GM19328 (cell line): Measurements from ENCODE around the gene RGS13.

Experiments used
- ATAC-seq: cut with Tn5 transposase; IDR thresholded peaks from one replicate; pipeline ENCODE4 v1.9.1; 2021; ENCODE audit warnings: mild to moderate bottlenecking, moderate library complexity; ENCODE audit not compliant: unreplicated experiment

Gene RGS13, protein sequence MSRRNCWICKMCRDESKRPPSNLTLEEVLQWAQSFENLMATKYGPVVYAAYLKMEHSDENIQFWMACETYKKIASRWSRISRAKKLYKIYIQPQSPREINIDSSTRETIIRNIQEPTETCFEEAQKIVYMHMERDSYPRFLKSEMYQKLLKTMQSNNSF

DNA sequence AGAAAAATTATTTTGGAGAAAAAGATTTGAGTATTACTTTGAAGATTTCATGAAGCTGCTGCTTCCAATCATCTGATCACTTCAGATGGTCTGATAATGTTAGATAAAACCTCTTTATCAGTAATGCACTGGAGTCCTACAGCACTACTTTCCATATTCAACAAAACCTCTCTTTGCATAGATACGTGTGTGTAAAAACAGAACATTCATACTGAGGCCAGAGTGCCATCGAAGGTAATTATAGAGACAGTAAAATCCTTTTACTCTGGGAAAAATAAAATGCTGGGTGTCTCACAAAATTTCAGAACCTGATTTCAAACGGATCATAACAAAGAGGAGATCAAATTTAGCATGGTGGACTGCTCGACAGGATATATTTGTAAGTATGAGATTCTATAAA, at the start of gene RGS13:
RGS13 (plus strand) TSS at position 209 of the 400 bp plus-strand sequence. CDS start 8,188 bp downstream, outside the sequence.
- no peak for ATAC-seq

DNA sequence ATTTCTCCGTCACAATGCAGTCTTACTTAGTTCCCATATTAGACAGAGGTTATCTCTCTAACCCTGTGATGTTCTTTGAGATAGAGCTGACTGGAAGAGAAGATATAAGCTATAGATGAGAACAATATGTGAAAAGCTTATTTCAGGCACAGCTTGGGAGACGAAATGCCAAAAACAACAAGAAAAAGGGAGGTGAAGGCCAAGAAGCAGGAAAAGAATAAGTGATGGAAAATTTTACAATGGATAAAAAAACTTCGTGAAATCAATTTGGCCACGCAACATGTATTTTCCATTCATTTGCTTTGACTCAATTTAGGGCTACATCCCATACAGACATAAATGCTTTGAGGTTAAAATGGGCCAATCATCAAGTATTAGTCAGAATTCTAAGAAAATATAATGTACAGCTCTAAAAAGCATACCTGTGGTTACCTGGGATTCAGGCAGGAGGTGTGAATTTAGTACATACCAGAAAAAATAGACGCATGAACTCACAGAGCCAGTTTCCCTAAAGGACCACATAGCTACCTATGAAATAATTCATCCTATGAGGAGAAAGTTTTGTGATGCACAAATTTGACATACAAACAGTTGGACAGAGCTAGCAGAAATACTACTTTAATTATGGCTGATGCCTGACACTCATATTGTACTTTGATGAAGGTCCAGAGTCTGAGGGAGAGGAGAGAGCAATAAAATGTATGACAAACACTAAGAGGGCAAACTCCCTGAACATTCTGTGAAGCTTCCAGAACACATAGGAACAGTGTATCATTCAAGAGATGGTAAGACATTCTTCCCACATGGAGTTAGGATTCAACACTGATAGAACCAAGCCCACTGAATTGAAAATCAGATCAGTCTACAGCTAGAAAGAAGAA, 48.3 kb upstream of the RGS13 start:
- no peak for ATAC-seq

DNA sequence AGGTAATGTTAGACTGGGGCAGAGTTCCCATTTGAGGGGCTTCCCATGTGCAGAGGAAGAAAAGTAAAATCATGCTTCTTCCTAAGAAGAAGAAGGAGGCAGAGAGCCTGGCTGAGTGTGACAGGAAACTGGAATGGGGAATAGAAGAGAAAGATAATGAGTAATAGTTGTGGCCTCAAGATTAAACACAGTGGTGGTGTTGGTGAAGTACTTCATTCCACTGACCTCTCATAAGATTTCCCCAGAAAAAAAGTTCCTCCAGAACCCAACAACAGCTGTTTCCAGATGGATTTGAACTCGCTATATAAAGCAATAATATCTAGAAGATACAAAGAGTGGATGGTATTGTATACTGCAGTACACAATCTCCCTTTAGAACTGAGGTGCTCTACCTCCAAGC, 47.4 kb upstream of the RGS13 start:
- no peak for ATAC-seq

DNA sequence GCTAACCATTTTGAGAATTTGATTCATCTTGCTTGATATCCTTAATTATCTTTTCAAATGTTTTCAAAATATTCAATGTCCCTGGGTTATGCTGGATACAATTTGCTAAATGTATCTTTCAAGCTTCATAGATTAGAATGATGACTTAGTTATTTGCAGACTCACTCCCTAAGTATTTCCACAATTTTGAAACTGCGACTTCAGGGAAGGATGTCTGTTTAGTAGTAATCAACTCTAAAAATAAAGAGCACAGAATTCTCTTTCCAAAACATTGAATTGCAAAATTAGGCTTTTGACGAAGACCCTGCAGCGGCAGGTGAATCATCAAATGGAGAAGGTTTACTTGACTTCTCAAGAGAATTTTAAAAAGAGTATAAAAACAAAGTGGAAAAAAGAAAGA, 46.1 kb upstream of the RGS13 start:
- ATAC-seq: no peak

DNA sequence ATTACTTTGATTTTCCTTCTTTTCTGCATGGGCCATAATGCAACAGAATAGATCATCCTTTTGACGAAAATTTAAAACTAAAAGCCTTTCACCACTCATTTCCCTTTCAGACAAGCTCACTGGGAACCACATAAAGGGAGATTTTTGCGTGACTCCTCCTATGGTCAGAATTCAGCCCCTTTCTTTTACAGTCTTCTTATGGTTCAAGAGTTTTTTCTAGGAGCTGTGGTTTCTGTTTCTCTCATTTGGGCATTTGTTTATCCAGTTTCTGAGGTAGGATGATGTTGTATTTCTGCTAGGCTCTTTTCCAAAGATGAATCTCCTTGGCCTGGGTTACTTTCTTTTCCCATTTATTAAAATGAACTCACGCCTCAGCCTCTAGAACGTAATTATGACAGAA, 43.4 kb upstream of the RGS13 start:
- ATAC-seq: no peak

DNA sequence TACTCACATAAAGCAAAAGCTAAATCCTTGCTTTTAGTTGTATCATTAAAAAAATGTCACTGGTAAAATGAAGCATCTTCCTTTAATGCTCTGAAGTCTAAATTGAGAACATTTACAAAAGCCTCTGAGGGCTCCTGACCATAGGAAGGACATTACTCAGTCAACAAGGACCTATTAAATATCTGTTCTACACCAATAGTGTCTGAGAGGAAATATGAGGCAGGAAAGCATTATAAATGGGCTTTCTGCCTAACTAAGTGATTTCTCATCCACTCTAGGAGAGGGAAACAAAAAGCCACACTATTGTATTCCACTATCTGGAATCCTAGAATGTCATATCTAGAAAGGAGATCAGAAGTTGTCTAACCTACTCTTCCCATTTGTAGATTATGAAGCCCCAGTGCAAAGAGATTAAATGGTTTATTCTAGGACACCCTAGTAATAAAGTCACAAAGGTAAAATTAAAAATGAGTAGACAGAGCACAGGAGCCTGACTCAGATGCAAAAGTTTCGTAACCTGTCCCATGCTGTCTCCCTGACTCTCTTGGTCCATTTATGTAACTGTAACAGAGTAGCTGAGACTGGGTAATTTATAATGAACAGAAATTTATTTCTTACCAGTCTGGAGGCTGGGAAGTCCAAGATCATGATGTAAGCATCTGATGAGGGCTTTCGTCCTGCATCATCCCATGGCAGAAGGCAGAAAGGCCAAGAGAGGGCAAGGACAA, 42.8 kb upstream of the RGS13 start:
- ATAC-seq: no peak

DNA sequence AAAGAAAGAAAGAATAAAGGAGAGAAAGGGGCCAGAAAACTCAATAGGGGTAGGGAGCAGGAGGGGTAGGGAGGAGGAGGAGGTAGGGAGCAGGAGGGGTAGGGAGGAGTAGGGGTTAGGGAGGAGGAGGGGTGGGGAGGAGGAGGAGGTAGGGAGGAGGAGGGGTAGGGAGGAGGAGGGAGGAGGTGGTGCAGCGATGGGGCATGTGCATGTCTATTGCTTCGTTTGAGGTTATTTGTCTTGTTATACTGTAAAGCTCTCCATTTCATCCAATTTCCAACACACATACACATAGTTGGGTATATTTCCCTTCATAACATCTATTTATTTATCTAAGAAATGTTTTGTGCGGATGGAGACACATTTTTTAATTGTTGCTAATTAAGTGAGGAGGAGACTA, 40.6 kb upstream of the RGS13 start:
- no peak for ATAC-seq

DNA sequence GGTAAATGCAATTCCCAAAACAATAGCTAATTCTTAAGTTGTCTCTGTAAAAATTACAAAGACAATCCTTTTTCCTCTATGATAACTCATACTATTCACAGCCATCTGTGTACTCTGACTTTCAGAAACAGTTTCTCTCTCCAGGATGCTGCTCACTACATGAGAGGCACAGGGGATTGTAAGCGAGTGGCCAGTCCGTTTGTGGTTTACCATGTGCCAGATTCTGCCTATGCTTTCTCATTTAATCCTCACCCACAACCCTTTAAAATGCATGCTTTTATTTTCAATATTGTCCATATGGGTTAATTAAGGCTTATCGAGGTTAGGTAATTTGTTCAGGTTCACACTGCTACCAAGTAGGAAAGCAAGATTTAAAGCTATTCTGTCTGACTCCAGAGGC, 37.4 kb upstream of the RGS13 start:
- no peak for ATAC-seq

DNA sequence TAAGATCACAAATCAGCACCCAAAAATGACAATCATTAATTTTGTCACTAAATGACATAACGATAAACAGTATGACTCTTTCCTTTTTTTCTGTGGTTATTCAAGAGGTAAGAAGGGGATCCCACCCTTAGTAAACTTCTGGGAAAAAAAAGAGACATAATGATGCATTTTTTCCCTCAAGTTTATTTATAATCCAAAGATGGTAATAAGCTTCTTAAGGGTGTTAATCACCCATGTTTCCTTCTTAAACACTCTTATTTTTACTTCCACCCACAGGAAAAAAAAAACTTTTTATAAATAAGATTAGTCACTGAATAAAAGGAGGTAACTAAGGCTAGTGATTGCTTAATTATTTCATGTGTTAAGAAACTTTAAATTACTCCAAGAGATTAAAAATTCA, 35.7 kb upstream of the RGS13 start:
- no peak for ATAC-seq

DNA sequence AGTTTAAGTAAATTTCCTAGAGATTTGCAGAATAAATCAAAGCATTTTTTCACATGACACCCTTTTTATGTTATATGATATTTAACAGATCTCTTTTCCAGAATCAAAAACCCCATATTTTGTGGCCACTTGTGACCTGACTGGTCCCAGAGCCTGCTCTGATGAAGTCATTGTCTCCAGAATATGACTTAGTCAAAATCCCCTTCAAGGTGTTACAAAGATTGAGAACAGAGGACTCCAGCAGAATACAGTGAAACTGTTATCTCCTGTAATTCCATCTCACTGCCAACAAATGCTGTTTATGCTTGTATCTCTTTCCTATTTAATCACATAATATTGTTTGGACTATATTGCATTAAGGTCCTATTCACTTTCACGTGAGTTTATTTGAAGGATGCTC, 34.8 kb upstream of the RGS13 start:
- no peak for ATAC-seq

DNA sequence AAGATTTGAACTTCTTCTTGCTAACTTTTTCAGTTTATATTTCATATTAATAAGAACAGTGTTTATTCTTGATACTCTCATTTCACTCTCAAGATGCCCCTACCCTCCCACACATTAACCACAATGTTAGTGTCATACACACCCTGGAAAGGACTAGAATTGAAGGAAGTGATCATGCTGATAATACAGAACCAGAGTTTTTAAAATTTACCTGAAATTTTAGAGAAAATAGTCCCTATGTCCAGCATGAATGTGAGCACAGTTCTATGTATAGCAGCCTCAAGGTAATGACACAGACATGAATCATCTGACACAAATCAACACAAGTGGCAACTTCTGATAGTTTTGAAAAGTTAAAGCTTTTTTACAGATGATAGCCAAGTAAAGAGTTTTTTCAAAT, 34.4 kb upstream of the RGS13 start:
- no peak for ATAC-seq

DNA sequence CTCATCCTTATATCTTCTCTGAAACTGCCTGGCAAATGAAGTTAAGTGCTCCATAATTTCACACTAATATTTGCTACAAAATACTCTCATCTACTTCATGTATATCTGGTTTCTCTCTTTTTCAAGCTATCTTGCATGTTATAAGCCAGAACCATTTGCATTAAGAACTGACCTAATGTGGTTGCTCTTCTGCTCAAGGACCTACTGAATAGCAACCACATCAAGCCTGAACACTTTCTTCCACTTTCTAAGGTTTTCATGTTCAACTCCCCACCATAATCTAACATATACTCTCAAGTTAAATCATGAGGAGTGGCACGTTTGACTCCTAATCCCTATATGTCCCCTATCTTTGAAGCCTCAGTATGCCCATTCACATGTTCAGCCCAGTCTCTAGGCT, 33.2 kb upstream of the RGS13 start:
- ATAC-seq: no peak

DNA sequence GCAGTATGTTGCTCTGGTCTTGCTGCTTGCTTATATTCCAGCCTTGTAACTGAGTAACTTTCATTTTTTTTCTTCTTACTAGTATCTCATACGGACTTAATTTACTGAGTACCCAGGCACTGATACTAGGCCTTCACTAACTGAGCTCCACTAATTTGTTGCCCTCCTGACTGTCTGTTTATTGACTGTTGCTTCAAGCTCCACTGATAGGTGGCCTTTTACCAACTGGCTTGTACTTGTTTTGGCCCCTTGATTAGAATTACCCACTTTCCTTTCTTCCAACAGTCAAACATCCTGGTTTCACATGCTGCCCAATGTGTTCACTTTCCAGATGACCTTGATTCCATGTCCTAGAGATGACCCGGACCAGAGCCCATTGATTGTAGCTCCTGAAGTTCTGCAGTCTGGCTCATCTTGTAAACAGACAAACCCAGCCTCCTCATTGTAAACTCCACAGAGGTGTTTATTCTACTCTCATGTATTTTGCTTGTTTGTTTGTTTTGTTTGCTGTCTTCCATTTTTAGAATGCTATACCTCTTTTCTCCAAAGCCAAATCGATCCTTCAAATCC, 32.6 kb upstream of the RGS13 start:
- ATAC-seq: no peak

DNA sequence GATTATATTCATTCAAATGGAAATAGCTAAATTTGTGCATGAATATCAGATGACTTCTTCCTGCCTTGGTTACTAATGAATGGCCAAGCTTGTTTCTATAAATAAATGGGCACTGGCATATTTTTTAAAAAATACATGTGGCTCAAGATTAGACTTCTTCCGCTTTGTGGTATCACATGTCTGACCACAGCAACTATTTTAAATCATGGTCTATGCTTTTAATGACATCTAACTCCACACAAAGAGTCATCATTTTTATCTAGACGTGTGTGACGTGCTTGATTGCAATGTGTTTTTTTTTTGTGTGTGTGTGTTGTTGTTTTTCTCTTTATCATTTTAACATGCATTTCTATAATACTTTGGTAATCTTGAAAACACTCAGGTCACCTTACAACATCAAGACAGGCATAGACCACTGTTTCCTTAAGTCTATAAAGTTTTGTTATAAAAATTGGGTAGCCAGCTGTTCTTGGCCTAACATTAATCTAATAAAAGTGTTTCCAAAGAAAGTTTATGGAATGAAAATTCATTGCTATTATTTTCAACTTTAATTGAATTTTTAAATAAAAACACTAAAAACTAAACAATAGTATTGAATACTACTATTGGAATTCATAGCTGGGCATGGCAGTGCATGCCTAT, 30.8 kb upstream of the RGS13 start:
- ATAC-seq: no peak

DNA sequence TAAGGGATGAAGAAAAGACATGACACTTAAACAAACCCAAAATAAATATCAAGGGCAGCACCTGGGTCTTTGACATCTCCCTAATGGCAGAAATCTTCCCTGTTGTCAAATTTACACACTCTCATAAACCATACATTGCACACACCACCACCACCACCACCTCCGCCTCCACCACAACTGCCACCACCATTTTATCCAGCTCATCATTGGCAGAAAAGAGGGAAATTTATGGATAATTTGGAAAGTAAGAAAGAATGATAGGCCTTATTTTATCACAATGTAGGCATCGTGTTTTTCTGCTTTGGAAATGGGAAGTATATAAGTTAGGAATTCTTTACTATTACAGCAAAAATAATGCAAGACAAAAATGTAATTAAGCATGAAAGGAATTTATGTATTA, 27.3 kb upstream of the RGS13 start:
- no peak for ATAC-seq

DNA sequence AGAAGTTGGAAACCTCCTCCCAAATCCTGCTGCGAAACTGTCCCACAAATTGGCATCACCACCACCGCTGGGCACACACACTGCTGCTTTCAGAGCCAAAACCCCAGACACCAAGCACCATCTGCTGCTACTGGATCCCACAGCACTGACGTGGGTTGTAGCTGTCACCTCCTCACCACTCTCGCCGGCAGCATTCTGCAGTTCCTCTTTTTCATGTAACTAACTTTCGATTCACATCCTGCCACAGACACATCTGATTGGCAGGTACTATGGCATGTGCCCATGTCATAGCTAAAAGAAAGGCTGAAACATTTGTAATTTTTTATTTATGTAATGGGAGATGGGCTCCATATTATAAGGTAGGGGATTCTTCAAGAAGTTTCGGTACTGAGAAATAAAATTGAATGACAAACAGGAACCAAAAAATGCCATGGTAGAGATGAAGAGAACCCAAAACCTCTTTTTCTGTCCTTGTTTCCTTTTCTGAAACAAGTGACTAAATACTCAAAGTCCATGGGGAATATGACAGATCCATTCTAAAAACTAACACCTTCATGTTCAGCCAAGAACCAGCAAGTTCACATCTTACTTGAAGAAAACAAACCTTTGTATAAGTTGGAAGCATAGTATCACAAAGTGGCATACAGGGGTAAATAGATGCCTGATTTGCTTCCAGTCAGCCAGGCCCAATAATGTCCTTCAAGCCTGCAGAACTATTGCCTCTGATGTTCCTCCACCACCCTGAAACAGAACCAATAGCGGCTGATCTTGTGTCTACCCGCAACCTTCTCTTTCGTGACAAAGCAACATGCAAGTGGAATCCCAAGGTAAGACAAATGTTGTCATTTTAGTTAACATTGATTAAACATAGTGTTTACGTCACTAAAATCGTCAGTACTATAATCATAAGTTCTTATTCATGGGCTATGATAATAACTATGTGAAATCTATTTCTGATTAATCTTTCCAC, 26.6 kb upstream of the RGS13 start:
- ATAC-seq: peak; percentile 99

DNA sequence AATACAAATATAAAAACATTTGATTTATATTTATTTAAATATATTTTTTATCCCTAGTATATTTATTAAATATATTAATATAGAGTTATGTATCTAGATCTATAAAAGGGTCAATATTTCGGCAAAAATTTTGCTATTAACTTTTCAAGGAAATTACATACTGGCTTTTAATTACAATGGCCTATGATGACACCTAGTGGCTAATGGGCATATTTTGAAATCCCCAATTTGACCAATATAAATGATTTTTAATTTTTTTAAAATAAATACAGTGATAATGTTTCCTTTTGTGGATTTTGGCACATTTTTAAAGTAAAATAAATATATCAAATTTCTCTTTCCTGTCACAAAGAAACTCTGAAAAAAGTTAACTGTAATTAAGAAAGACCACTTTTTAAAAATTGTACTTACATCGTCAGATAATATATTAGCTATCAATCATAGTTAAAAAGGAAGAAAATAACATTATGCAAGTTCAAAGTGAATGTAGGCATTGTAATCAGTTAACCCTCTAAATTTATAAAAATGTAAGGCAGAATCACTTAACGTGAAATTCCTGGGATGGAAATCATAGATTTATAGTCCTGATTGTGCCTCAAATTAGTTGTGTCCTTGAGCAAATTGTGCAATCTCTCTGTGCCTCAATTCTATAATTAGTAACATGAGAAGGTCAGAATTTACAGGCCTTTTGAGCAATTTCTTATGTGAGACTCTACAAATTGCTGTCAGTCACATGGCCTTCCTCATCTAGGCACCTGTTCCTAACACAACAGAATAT, 25.6 kb upstream of the RGS13 start:
- no peak for ATAC-seq

DNA sequence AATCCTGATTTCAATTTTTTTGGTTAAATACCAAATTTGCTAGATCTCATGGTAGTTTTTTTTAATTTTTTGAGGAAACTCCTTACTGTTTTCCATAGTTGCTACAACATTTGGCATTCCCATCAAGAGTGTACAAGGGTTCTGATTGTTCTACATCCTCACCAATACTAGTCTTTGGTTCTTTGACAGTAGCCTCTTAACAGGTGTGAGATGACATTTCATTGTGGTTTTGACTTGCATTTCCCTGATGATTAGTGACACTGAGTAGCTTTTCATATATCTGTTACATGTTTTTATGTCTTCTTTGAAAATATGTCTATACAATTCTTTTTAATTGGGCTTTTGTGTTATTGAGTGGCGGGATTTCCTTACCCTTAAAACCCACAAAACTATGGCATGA, 20.9 kb upstream of the RGS13 start:
- no peak for ATAC-seq

DNA sequence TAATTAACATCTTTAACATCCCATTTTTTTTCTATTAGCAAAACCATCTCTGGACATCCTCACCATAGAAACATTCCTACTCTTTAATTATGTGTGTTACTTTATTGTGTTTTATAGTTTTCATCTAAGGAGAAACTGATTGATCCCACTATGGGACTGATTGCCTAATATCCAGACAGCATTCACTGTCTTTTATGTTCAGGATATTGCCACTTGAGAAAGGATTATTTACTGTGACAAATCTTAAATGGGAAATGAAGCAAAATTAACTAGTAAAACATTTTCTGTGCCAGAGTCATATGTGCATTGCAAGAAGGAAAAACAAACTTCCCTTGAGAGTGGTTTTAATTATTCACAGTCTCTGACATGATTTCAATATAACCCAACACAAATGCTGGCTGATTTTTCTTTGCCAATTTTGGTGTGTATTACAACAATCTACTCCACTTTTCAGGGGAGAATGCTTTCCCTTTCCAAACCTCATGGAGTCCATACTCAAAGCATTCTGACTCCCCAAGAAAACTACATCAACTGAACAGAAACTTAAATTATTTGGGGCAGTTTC, 15.8 kb upstream of the RGS13 start:
- no peak for ATAC-seq
